Measurements from ENCODE around the gene GAB2.

GRCh38 chr11:78418584-78419211 is 1.1 kb upstream of the GAB2 start:
- TF ChIP-seq CTCF (conservative IDR thresholded peaks at IDR 0.05) (no peak), ZFX (IDR thresholded peaks at IDR 0.05) (no peak)
